VCaP (cell line): Measurements from ENCODE around the gene EXOSC9.

Source experiments
- H3K27ac ChIP-seq: fragments of 450-650 bp; 2 replicates; pipeline ENCODE4 v1.5.1; 2017
- TF ChIP-seq, protein P1 (sequence below): fragments of 450-650 bp; conservative IDR thresholded peaks from 2 replicates; pipeline ENCODE4 v1.5.1; 2017; ENCODE audit warnings: mild to moderate bottlenecking, moderate library complexity

The EXOSC9 gene

DNA sequence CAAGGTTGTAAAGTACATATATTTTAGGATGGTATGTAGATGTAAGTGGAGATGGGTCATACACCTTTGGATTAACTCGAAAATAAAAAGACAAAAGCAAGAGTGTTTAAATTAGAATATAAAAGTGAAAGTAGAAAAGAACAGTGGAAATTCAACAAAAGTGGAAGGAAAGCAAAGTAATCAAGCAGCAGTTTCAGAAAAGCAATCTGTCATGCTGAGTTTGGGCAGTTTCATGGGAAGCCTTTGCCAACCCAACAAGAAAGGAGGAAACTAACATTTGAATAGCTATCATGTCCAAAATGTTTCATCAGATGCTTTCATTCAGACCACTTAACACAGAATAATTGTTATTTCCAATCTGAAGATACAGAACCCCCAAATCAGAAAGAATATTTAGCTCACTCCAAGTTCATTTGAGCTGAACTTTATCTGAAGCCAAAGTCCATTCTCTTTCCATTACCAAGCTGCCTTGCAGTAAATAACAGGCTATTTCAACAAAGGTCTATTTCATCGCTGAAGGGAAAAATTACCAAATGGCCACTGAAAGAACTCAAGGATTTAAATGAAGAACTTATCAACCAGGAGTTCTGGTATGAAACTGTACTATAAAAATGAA lies 1.8 kb upstream of the EXOSC9 start:
- H3K27ac ChIP-seq = no peak overlapping the region
- TF ChIP-seq, protein P1, sequence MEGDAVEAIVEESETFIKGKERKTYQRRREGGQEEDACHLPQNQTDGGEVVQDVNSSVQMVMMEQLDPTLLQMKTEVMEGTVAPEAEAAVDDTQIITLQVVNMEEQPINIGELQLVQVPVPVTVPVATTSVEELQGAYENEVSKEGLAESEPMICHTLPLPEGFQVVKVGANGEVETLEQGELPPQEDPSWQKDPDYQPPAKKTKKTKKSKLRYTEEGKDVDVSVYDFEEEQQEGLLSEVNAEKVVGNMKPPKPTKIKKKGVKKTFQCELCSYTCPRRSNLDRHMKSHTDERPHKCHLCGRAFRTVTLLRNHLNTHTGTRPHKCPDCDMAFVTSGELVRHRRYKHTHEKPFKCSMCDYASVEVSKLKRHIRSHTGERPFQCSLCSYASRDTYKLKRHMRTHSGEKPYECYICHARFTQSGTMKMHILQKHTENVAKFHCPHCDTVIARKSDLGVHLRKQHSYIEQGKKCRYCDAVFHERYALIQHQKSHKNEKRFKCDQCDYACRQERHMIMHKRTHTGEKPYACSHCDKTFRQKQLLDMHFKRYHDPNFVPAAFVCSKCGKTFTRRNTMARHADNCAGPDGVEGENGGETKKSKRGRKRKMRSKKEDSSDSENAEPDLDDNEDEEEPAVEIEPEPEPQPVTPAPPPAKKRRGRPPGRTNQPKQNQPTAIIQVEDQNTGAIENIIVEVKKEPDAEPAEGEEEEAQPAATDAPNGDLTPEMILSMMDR = no peak

DNA sequence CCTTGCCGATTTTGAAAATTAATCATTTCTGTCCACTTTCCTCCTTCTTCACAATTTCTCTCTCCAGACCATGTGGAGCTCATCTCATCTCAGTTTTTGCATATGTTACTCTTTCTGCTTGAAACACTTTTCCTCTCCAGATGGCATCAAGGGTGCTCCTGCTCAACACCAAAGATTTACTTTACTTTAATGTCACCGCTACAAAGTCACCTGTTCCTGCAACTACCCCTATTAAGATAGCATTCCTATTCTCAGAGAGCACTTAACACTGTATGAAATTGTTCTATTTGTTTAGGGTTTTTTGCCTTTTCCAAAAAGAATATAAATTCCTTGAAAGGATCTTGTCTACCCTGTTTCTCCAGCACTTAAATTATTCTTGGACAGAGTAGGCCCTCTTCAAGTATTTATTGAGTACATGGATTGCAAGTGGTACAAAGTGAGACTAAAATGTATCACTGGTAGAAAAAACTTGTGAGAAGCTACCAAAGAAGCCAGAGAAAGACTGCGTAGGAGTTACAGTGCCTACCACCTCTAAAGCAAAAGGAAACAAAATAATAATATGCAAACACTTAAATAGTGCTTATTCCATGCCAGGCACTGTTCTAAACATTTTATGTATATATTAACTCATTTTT lies 1.1 kb upstream of the EXOSC9 start:
- TF ChIP-seq, protein P1 = no peak
- H3K27ac ChIP-seq = no peak overlapping the region

DNA sequence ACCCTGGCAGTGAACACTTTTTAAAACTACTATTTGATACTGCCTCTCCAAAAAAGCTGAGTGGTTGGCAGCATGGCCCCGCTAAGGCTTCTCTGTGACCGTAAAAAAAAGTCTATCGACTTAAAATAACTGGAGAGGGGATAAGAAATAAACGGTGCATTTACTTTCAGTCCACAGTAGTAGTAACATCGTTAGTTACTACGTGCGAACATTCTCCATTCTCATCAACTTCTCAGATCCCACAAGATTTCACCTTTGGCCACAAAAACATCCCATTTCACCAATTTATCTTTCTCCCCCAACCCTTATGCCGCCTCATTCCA lies 524 bp upstream of the EXOSC9 start:
- H3K27ac ChIP-seq = peak overlapping the region; percentile 77

DNA sequence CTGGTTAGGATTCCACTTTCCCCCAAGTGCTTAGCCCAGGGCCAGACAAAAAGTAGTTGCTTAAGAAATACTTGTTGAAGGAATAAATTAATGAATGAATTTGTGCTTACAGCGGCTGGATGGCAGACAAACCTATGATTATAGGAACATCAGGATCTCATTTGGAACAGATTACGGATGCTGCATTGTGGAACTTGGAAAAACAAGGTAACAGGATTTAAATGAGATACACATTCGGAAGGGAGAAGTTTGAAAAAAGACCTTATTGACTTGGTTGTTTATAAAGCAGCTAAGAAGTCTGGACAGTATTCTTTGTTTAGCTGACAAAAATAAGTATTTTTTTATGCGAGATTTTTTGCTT lies 572 bp downstream of the EXOSC9 start:
- peak overlapping the region; percentile 77 for H3K27ac ChIP-seq
- TF ChIP-seq, protein P1 = no peak

More for the DNA sequence above, 524 bp upstream of the EXOSC9 start:
- TF ChIP-seq, protein P1 = no peak

DNA sequence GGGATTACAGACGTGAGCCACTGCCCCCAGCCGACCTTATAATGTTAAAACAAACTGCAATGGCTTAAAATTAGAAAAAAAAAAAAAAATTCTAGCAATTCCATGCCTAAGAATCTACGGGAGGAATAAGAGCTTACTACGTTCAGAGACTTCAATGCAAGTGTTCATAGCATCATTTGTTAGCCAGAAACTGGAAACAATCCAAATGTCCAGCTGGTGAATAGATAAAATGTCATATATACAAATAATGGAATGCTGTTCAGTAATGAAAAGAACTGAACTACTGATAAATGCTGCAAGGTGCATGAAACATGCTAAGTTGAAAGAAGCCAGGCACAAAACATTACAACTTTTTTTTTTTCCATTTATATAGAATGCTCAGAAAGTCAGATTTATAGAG lies 5.3 kb downstream of the EXOSC9 start:
- H3K27ac ChIP-seq = no peak overlapping the region
- TF ChIP-seq, protein P1 = no peak

DNA sequence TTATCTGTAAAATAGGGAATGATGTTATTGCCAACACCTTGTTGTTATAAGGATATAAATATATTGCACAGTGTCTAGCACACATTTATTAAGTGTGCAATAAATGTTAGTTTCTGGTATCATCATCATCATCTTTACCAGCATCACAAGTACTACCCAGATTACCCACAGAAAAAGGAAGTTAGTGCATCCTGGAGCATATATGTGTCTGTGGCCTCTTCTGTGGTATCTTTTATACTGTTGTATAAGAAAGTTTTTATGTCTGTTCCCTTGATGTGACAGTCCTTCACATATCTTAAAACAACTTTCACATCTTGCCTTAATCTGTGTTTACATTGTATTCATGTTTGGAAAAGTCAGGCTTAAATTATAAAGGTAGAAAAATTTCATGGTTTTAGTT lies 10.0 kb downstream of the EXOSC9 start:
- H3K27ac ChIP-seq = no peak overlapping the region
- TF ChIP-seq, protein P1 = no peak

DNA sequence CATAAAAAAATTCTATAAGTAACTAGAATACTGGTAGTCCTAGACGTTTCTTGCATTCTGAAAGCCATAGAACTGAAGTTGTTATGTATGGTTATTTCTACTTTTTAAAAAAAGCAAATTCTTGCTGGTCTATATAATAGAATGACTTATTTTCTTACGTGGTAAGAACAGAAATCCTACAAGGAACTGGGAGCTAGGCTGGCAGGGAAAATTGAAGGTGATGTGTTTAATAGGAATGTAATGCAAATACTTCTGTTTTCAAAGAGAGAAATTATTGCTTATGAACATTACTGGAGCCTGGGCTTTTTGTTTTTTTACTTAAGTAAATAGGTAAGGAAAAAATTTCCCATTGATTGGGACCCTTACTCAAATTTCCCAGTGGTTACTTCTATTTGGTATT lies 13.6 kb downstream of the EXOSC9 start:
- H3K27ac ChIP-seq = no peak overlapping the region
- TF ChIP-seq, protein P1 = no peak
